NCI-H82 treated with DMSO at 0.1 percent for 48 hours (cell line): ENCODE results near the gene AKR1B1.
A peak's percentile ranks its signal among the peaks of the same experiment; 100 is the strongest.

Source experiments
- DNase-seq: peaks from one replicate; lab custom pipeline; 2025; ENCODE audit not compliant: unreplicated experiment; lab: John Stamatoyannopoulos, UW

Gene AKR1B1

GRCh38 chr7:134420424-134421125, 38.3 kb downstream of the AKR1B1 start:
- DNase-seq, result peak; percentile 45

- DNase-seq, result no peak
These were observed 39.0 kb downstream of the AKR1B1 start for GRCh38 chr7:134419875-134420274.

DNA sequence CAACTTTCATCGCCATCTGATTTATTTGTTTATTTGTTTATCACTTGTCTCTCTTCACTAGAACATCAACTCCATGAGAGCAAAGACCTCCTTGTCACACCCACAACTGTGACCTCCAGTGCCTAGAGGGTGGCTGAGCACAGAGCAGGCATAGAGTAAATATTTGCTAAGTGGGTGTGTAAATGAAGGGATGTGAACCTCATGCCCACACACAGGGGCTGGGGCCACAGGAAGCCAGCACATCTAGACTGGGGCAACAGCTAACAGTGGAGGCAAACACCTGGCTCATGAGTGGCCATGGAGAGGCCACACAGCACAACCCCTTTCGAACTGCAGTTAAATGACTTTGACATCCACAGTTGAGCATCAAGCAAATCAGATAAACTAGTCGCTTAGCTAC, 39.8 kb downstream of the AKR1B1 start:
- DNase-seq, result no peak

DNA sequence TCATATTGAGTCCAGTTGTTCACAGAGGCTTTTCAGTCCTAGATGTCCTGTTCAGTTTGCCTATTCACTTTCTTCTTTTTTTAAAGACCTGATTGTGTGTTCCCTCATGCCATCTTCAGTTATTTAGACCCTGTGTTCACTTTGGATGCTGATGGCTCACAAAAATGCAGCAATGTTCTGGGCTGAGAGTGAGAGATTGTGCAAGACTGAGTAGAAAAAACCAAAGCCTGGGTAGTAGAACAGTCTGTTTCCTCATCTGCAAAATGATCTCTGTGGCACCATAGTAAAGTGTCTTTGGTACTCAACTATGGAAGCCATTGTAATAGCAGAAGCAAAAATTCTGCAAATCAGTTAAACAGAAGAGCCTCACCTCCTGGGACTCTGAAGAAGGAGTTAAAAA, 43.2 kb downstream of the AKR1B1 start:
- DNase-seq, result no peak

DNA sequence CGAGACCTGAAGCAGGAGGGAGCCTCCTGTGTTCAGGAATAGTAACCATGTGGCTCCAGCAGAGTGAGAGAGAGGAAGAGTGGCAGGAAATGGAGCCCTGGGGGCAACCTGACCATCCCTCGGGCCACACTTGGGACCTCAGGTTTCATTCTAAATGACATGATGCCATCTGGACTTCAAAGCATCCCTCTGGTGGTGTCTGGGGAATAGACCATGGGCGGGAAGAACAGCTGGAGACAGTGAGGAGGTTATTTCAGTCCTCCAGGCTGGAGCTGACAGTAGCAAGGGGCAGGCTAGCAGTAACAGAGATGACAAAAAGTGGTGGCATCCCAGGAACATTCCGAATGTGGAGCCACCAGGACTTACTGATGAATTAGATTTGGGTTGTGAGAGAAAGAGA, 44.8 kb downstream of the AKR1B1 start:
- no peak for DNase-seq

DNA sequence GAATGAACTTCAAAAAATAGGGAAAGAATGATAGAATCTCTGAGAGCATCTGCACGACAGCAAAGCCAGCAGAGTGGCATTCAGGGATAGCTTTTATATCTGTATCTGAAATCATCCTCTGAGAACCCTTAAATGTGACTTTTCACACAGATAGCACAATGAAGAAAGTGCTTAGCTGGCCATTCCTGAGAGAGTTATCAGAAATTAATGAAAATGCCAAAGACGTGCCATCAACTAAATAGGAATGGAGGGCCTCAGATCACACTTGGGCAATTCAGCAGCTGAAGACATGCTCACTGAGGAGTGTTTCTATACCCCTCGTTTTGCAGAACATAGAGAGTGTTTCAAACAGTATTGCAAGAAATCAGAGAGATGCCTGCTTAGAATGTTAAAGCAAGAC, 51.6 kb downstream of the AKR1B1 start:
- DNase-seq, result no peak

DNA sequence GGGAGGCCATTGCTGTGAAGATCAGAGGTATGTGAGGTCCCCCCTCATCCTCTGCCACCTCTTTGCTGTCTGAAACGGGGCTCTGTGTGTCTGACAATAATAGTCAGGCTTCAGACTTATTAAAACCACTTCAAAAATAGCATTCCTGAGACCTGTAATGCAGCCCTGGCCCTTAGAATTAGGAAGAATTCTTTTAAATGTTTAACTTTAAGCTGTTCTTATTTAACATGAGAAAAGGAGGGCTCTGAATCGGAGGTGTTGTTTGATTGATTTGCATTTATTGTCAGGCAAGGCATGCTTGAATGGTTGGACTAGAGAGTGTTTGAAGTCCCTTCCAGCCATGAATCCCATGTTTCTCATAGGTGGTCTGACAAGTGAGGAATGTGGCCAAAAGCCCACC, 52.5 kb downstream of the AKR1B1 start:
- DNase-seq, result no peak

- DNase-seq, result no peak
These were observed 53.6 kb downstream of the AKR1B1 start for GRCh38 chr7:134405299-134405698.

- no peak for DNase-seq
These were observed 55.8 kb downstream of the AKR1B1 start for GRCh38 chr7:134403062-134403461.

- no peak for DNase-seq
These were observed 58.0 kb downstream of the AKR1B1 start for GRCh38 chr7:134400859-134401258.

DNA sequence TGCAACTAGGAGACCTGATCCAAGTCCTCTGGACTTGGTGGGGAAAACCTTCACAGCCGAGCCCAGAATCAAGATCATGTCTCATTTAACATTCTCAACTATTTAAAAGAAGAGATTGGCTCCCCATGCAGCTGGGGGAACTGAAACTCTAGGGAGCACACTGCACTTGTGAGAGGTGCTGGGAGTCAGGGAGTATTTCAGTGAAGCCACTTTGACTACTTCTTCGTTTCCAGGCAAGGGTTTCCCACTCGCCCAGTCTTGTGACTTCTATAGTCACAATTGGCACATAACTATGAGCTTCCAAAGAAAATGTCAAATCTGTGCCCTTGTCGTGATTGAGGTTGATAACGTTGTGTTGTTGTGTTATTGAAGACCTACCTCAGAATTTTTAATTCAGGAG, 62.9 kb downstream of the AKR1B1 start:
- DNase-seq, result no peak

DNA sequence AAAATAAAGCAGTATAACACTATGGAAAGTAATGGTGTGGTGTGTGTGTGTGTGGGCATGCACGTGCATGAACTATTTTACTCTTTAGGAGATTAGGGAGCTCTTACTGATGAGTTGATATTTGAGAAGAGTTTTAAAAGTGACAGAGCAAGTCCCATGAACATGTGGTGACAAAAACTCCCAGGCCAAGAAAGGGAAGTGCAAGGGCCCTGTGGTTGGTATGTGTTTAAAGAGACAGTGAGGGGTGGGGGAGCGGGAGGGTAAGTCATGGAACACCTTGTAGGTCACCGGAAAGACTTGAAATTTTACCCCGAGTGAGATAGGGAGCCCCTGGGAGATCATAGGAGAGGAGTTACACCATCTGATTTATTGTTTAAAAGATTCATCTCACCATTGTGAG, 63.3 kb downstream of the AKR1B1 start:
- DNase-seq, result no peak

DNA sequence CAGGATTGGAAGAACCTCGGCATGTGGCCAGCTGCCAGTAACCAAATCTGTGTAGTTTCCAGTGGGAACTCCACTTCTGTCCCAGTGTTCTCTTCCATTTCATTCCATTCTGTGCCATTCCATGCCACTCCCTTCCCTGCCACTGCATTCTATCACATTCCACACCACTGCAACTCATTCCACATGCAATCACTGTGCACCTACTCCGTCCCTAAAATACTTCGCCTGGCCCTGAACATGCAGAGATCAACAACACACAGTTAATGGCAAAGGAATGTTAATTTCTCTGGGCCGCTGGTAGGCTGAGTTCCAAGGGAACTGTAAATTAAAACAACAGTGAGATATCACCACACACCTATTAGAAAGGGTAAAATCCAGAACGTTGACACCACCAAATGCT, 64.8 kb downstream of the AKR1B1 start:
- DNase-seq, result no peak
